Islet precursor cell (in vitro differentiated cells): Measurements from ENCODE around the gene PPP1R12A.

ENCODE experiments used
- DNase-seq: peaks from one replicate; pipeline ENCODE4 v3.0.0-alpha.2; 2018

The PPP1R12A gene

DNA sequence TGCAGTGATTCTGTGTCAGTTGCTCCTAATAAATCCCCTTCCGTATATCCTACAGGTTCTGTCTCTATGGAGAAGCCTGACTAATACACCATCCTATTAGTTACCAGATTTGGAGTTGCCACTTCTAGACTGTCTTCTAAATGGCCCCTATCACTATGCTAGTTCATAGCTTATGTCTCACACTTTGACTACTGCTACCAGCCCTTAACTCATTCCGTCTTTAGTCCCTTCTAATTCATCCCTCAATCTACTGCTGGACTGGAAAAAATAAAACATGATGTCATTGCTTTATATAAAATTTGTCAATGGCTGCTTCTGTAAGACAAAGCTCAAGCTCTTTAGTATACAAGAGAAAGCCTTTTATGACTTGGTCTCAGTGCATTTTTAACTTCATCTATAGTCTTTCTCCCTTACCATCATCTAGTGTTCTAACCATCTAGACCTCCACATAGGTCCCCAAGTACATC lies 99.5 kb downstream of the PPP1R12A start:
- DNase-seq: no peak

DNA sequence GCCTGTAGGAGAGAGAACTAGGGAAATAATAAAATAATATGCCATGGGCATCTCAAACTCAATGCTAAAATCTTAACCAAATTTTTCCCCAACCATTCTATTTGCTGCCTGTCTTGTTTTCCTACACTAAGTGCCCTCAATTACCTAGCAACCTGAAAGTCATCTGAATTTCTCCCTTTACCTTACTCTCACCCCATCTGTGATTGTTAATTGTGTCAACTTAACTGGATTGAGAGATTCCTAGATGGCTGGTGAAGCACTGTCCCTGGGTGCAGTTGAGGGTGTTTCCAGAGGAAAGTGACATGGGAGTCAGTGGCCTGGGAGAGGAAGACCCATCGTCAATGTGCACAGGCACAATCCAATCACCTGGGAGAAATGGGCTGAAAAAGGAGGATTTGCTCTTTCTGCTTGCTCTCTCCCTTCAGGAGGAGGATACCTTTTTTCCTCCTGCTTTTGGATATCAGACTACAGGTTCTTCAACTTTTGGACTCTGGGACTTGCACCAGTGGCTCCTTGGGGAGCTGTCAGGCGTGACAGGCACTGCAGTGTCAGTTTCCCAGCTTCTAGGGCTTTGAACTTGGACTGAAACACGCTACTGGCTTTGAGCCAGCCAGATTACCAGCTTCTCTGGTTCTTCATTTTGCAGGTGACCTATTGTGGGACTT lies 100.1 kb downstream of the PPP1R12A start:
- DNase-seq: no peak

GRCh38 chr12:79830440-79830839 lies 104.5 kb downstream of the PPP1R12A start:
- no peak for DNase-seq

DNA sequence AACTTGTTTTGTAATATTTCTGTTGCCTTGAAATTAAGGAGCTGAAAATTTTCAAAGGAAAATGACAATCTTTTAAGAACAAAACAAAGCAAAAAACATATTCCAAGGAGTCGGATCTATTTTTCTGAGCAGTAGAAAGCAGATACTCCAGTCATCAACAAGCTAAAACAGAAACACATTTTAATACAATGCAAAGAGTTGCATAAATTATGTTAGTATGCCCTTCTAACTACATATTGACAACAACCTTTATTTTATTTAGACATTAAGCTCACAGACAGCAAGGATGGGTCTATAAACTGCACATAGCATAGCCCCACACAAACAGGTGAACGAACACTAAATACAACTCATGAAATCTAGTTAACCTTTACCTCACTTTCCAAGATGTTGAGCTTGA lies 106.0 kb downstream of the PPP1R12A start:
- no peak for DNase-seq

DNA sequence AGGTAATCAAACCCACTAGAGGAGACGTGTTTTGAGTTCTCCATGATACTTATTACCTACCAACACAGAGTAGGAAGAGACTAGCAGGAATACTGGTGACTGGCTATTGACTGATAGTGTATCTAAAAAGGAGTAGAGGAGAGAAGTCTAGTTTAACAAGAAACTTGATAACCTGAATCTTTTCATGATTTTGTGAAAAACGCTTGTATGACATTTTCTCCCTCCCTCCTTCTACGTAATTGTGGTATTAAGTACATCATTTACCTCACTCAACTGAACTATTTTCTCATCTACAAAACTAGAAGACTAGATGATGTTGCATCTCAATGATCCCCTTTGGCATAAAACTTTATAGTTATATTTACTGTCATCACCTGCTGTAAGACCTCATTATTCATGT lies 107.4 kb downstream of the PPP1R12A start:
- no peak for DNase-seq

DNA sequence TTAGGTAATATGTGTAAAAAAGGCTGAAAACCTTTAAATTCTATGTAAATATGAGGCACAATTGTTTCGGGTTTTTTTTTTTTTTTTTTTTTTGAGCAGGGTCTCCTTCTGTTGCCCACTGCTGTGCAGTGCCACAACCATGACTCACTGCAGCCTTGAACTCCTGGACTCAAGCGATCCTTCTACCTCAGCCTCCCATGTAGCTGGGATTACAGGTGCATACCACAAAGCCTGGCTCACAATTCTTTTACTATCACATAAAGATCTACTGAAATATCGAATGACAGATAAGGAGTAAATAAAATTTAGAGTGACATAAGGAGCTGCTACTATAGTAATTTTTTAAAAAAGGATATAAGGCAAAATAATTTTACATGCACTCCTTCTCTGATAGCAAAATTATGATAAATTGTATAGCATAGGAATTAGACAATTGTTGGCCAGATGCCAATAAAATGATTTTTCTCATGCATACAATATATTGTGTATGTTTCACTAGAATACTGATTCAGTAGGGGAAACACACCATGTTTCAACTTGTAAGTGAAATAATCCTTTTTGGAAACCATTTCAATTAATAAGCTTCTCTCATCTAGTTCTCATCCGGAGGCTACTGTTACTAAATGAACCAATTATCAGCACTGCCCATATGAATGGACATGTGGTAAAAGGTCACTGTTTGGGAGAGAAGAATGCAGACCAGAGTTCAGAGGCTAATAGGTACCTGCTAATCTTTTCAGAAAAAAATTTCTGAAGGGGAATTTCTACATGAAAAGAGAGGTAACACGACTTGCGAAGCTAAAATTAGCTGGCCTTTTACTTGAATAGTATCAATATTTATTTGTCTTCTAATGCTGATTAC lies 108.4 kb downstream of the PPP1R12A start:
- DNase-seq: no peak

GRCh38 chr12:79822475-79822874 lies 112.4 kb downstream of the PPP1R12A start:
- DNase-seq: no peak

DNA sequence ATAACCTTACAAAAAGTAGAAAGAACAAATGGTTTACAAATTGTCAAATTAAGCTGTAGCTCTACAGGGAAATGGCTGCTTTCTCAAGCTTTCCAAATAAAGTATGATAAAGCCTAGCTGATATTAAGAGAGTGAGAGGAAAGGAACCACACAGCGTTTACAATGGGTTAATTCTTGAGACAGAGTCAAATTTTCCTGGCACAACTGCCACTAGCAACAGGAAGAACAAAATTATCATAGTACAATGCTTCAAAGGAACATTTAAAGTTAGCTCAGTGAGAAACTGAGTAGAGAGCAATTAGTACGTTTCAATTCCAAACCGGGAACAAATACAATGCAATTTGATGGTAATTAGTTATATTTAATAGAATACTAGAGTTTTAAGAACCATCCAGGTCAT lies 116.0 kb downstream of the PPP1R12A start:
- DNase-seq: no peak

DNA sequence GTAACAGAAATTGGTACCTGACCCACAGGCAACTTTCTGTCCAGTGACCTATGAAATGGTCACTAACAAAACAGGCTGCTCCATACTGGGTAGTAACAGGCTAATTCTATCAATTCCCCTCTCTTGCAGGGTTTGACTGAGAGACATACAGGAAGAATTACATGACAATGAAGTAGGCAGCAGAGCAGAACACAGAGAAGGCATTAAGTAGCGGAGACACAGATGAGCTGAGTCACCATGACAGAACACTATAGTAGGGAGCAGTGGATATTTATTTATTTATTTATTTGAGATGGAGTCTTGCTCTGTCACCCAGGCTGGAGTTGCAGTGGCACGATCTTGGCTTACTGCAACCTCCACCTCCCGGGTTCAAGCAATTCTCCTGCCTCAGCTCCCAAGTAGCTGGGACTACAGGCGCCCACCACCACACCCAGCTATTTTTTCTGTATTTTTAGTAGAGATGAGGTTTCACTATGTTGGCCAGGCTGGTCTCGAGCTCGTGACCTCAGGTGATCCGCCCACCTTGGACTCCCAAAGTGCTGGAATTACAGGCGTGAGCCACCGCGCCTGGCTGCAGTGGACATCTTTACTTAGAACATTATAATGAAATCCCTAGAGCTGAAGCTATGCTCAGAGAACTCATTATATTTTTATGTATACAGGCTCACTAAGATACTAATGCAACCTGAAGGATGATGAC lies 150.4 kb downstream of the PPP1R12A start:
- DNase-seq: peak; percentile 76

DNA sequence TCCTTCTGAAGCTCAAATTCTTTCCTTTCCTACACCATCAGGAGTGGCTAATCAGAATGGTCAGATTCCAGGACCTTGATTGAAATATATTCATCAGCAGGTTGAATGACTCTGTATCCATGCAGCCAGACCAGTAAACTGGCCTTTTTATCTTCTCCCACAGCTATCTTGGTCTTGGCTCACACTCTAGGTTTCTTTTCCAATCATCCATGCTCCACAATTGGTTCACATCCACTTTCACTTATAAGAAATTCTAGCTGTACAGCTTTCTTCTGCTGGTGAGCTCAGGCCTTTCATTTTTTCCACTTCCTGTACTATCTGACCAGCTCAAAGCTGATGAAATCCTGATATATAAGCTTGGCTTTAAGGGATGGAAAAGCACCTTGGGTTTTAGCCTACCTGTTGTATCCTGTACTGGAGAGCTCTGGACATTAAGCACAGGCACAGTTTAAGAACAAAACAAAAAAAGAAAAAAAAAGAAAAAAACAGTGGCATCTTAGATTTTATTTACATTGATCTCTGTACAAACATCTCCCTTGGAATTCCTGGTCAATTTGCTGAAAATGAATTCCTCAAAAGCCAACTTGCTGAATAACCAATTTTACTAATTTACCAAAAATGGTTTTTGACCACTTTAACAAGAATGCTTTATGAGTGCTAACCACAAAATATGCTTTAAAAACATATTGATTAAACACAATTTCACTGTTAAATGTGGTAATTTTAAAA lies 152.6 kb downstream of the PPP1R12A start:
- no peak for DNase-seq

DNA sequence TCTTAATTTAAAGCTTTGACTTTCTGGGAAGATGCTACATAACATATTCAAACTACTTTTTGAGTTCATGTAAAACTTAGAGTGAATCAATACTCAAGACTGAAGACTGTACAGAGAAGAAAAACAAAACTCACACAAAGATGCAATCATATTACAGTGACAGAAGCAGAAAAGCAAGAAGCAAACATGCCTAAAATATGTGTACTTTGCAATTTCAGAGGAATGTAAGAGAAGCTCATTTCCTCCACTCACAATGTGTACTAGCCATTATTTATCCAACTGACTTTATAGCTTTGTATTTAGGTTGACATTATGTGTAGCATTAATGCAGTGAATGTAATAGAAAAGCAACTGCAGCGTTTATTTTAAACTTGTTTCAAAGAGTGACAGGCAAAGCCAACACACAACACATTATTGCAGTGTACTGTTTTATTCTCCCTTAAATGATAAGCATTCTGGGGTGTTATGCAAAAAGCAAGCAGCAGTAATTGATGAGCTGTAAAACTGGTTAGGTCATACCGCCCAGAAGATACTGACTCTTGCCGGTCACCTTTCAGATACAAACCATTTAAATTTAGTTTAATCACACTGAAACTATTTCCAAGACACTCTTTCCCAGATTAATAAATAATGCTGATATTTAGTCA lies 156.0 kb downstream of the PPP1R12A start:
- no peak for DNase-seq

DNA sequence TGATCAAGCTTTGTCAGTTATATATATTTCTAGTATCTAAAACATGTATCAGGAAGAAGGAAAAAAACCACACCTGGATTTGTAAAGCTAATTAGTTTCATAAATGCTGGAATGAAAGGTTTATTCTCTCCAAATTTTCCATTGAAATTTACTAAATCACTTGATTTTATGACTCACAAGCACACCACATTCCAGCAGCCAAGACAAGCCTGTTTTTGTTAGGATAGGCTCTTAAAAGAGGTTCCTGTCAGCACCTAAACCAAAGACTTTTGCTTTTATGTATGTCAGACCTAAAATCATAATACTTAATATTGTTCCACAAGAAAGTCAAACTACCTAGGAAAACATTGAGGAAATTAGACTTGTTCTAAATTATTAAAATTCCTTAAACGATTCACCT lies 158.8 kb downstream of the PPP1R12A start:
- DNase-seq: no peak

- DNase-seq: no peak
Measured at GRCh38 chr12:79775355-79776027, 159.4 kb downstream of the PPP1R12A start.

- DNase-seq: no peak
Measured at GRCh38 chr12:79773896-79774295, 161.0 kb downstream of the PPP1R12A start.

DNA sequence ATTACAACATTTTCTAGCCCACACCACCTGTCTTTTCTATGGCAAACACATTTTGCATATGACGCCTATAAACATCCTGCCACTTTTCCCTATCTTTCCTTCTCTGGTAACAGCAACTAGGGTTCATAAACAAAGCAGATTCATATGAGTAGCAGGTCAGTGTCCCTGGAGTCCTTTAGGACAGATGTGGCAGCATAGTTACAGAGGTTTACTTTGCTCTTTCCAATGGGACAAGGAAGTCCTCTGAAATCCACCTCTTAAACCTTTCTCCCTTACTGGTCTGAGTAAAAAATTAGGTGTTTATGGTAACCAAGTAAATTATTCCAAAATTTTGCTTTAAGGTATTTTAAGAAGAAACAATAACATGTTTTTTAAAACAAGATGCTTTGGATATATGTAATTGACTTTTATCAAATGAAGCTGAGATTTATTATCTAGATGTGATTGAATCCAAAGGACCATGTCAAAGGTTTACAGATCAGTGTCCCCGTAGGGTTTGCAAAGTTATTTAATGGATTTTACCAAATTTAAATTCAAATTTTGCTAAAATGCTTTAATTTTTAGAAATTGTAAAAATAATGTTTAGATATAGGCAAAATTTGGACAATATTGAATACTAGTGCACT lies 164.9 kb downstream of the PPP1R12A start:
- no peak for DNase-seq

DNA sequence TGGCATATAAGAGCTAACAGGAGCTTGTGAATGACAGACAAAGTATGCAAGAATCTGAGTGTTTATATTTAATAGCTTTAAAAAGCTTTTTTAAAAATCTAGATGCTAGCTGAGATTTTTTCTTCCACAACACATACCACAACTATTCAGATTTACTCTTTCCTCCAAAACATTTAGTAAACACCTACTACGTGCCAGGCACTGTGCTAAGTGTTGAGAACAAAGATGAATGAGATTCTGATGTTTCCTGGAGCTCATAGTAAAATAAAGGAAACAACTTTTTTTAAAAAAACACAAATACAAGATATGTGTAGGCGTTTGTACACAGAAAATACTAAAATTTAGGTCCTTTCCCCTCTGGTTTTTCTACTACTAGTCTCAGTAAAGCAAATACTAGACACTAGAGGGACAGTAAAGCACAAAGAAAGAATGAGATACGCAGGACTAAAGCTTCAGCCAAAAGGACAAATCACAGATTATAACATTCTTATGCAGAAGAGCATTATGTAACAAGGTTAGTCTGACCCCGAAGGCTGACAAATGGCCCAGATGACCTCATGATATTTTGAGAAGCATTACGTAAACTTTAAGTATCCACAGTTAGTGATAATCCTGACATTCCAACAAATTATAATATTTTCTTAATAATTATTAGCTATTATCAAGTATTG lies 165.6 kb downstream of the PPP1R12A start:
- DNase-seq: no peak

DNA sequence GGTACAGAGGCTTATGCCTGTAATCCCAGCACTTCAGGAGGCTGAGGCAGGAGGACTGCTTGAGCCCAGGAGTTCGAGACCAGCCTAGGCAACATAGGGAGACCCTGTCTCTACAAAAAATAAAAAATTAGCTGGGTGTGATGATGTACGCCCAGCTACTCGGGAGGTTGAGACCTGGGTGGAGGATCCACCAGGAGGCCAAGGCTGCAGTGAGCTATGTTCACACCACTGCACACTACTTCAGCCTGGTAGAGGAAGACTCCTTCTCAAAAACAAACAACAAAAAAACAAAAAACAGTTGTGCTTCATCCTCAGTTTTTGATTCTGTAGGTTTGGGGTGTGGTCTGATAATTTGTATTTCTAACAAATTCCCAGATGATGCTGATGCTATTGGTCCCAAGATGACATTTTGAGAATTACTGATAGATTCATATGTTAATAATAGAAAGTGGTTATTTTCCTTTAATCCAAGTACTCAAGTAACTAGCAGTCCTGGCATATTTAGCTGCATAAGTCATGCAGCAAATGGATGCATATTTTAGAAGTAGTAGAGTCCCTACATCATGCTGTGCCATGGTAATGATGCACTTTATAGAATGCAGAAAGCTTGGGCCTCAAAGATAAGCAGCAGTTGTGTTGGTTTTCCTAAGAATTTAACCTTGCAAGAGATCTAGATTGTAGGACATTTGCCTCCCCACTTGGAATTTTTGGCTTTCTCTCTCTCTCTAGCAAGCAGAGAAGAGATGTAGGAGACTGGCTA lies 168.0 kb downstream of the PPP1R12A start:
- no peak for DNase-seq

GRCh38 chr12:79765157-79765556 lies 169.7 kb downstream of the PPP1R12A start:
- DNase-seq: no peak

DNA sequence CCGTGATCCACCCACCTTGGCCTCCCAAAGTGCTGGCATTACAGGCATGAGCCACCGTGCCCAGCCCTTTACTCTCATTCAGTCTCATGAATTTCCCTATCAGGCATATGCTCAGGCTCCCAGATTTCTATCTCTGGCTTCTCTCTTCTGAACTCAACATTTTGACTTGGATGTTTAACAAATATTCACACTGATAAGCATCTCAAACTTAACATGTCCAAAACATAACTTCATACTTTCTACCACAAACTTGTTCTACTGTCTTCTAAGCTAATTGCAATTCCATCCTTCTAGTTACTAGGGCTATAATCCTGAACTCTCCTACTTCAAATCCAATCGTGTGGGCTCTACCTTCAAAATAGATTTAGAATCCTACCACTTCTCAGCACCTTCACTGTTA lies 170.3 kb downstream of the PPP1R12A start:
- no peak for DNase-seq
